Cardiac muscle cell (in vitro differentiated cells and primary cell): Measurements from ENCODE around the gene ATP6V0A1. TPM values are rescaled to one million over a fixed set of nuclear protein-coding genes. Genes with fewer than 3 reads are reported as not detected.
"Not testable (repeated sequence)": the region's sequence is repeated elsewhere in the genome, so short reads cannot be mapped to it uniquely, and the experiment has no call there.

Experiments
- DNase-seq, 2 donors: peaks; one replicate each; pipeline versions ENCODE4 v3.0.0 to v3.0.0-alpha.2; 2010 to 2017; ENCODE audit warnings: low read depth in 1 of 2, low spot score in 1 of 2
- H3K27ac ChIP-seq: fragments of 200-600 bp; sonication (generic); 2 replicates; pipeline ENCODE4 v1.5.1; 2016
- H3K27me3 ChIP-seq: fragments of 200-600 bp; sonication (generic); 2 replicates; pipeline ENCODE4 v1.6.0; 2016; ENCODE audit warnings: control low read depth
- H3K36me3 ChIP-seq: fragments of 200-600 bp; sonication (generic); 2 replicates; pipeline ENCODE4 v1.5.1; 2016; ENCODE audit warnings: control low read depth
- H3K4me1 ChIP-seq: fragments of 200-600 bp; sonication (generic); 2 replicates; pipeline ENCODE4 v1.8.1; 2017; ENCODE audit warnings: low read depth, mild to moderate bottlenecking, mixed run types
- H3K4me3 ChIP-seq: fragments of 200-600 bp; sonication (generic); 2 replicates; pipeline ENCODE4 v1.5.1; 2016; ENCODE audit warnings: mild to moderate bottlenecking
- H3K9me3 ChIP-seq: fragments of 200-600 bp; sonication (generic); 2 replicates; pipeline ENCODE4 v1.5.1; 2017; ENCODE audit warnings: low read depth, mild to moderate bottlenecking, control low read depth
- CTCF ChIP-seq: IDR thresholded peaks from 2 replicates; pipeline ENCODE4 v1.5.1; 2012; ENCODE audit warnings: low read depth, mild to moderate bottlenecking, low read length
- polyA plus RNA-seq: library from polyadenylated mRNA; unstranded; fragments of >200 nt; fragmentation: Nextera tagmentation; extraction: Ambion mirVana; gene quantifications from 2 replicates; pipeline ENCODE4 v1.2.1, GENCODE V29; 2016
- total RNA-seq: library from RNA; depleted of rRNA; stranded (reverse); fragments of >200 nt; gene quantifications from 2 replicates; pipeline ENCODE4 v1.2.3, GENCODE V29; 2016

Gene ATP6V0A1
- total and polyA plus RNA-seq, 2 experiments from 2014 or later = 44.6 to 50.8 TPM

- Histone ChIP-seq H3K27me3 (no peaks in the 10 kb centered on the region), H3K9me3 (no peaks in the 10 kb centered on the region), H3K4me3 (no peak overlapping the region), H3K4me1 (no peaks in the 10 kb centered on the region), H3K36me3 (no peaks in the 10 kb centered on the region), H3K27ac (no peak overlapping the region)
- TF ChIP-seq CTCF = no peak
- peak in 1 of 2 donors; percentile 73 for DNase-seq
These were observed 26.9 kb upstream of the ATP6V0A1 start for GRCh38 chr17:42431758-42432161.

GRCh38 chr17:42436391-42436790, 22.3 kb upstream of the ATP6V0A1 start:
- H3K4me1 ChIP-seq = no peaks in the 10 kb centered on the region
- TF ChIP-seq CTCF = no peak
- no peak overlapping the region for H3K4me3 ChIP-seq
- H3K27me3 ChIP-seq = no peaks in the 10 kb centered on the region
- peak in 1 of 2 donors; percentile 98 for DNase-seq
- H3K27ac ChIP-seq = no peak overlapping the region
- H3K36me3 ChIP-seq = no peaks in the 10 kb centered on the region
- H3K9me3 ChIP-seq = no peaks in the 10 kb centered on the region

- no peaks in the 10 kb centered on the region for H3K27me3 ChIP-seq
- no peaks in the 10 kb centered on the region for H3K4me1 ChIP-seq
- H3K27ac ChIP-seq = no peak overlapping the region
- H3K9me3 ChIP-seq = no peaks in the 10 kb centered on the region
- DNase-seq = peak in 1 of 2 donors; percentile 51
- H3K36me3 ChIP-seq = no peaks in the 10 kb centered on the region
- no peak overlapping the region for H3K4me3 ChIP-seq
- TF ChIP-seq CTCF = peak; percentile 59
These were observed 19.8 kb upstream of the ATP6V0A1 start for GRCh38 chr17:42438600-42439567.

GRCh38 chr17:42441371-42442195, 17.1 kb upstream of the ATP6V0A1 start:
- Histone ChIP-seq H3K9me3 (no peaks in the 10 kb centered on the region), H3K27ac (no peak overlapping the region), H3K36me3 (no peaks in the 10 kb centered on the region), H3K4me1 (no peaks in the 10 kb centered on the region), H3K4me3 (no peak overlapping the region), H3K27me3 (no peaks in the 10 kb centered on the region)
- DNase-seq = no peak
- TF ChIP-seq CTCF = no peak

- Histone ChIP-seq H3K4me3 (no peak overlapping the region), H3K27me3 (no peaks in the 10 kb centered on the region), H3K4me1 (no peaks in the 10 kb centered on the region), H3K36me3 (no peaks in the 10 kb centered on the region), H3K9me3 (no peaks in the 10 kb centered on the region), H3K27ac (no peak overlapping the region)
- DNase-seq = no peak
- no peak for TF ChIP-seq CTCF
These were observed 16.5 kb upstream of the ATP6V0A1 start for GRCh38 chr17:42442196-42442565.

GRCh38 chr17:42449176-42449575, 9.5 kb upstream of the ATP6V0A1 start:
- H3K36me3 ChIP-seq, H3K27me3 ChIP-seq, H3K27ac ChIP-seq, H3K4me3 ChIP-seq, H3K4me1 ChIP-seq, H3K9me3 ChIP-seq, DNase-seq: not testable (repeated sequence)

- not testable (repeated sequence) for H3K27ac ChIP-seq, H3K9me3 ChIP-seq, H3K4me3 ChIP-seq, DNase-seq, H3K4me1 ChIP-seq, H3K27me3 ChIP-seq, H3K36me3 ChIP-seq
These were observed 8.8 kb upstream of the ATP6V0A1 start for GRCh38 chr17:42449838-42450237.

- H3K9me3 ChIP-seq, DNase-seq, H3K27ac ChIP-seq, H3K4me3 ChIP-seq, H3K36me3 ChIP-seq, H3K4me1 ChIP-seq, H3K27me3 ChIP-seq: not testable (repeated sequence)
These were observed 7.4 kb upstream of the ATP6V0A1 start for GRCh38 chr17:42451270-42451669.
